ENCODE data around the gene RIN3.

The RIN3 gene

GRCh38 chr14:92718664-92719063, 205.1 kb downstream of the RIN3 start:
- ATAC-seq, result no peak
- Mint-ChIP-seq H3K27ac (no peak overlapping the region), H3K9me3 (no peaks in the 10 kb centered on the region), H3K36me3 (ENCODE audit: low read depth) (no peaks in the 10 kb centered on the region), H3K4me1 (no peaks in the 10 kb centered on the region), H3K27me3 (no peaks in the 10 kb centered on the region), H3K4me3 (no peak overlapping the region)
- no peak for DNase-seq

GRCh38 chr14:92719421-92719820, 205.8 kb downstream of the RIN3 start:
- Mint-ChIP-seq H3K36me3 (ENCODE audit: low read depth) (no peaks in the 10 kb centered on the region), H3K4me3 (no peak overlapping the region), H3K4me1 (no peaks in the 10 kb centered on the region), H3K27ac (no peak overlapping the region), H3K9me3 (no peaks in the 10 kb centered on the region), H3K27me3 (peaks cover 2% of the 10 kb centered on the region)
- DNase-seq, result no peak
- no peak for ATAC-seq

GRCh38 chr14:92719890-92720323, 206.3 kb downstream of the RIN3 start:
- H3K4me3 Mint-ChIP-seq, result no peak overlapping the region
- DNase-seq, result no peak
- ATAC-seq, result no peak
- H3K27ac Mint-ChIP-seq, result no peak overlapping the region
- peaks cover 2% of the 10 kb centered on the region for H3K27me3 Mint-ChIP-seq
- no peaks in the 10 kb centered on the region for H3K9me3 Mint-ChIP-seq
- no peaks in the 10 kb centered on the region for H3K36me3 Mint-ChIP-seq (ENCODE audit: low read depth)
- no peaks in the 10 kb centered on the region for H3K4me1 Mint-ChIP-seq

GRCh38 chr14:92724516-92725340, 211.1 kb downstream of the RIN3 start:
- DNase-seq (no peak), ATAC-seq (no peak)
- H3K4me3 Mint-ChIP-seq, result no peak overlapping the region
- H3K27me3 Mint-ChIP-seq, result peaks cover 14% of the 10 kb centered on the region
- H3K36me3 Mint-ChIP-seq (ENCODE audit: low read depth), result peaks cover 2% of the 10 kb centered on the region
- no peaks in the 10 kb centered on the region for H3K9me3 Mint-ChIP-seq
- peaks cover 13% of the 10 kb centered on the region for H3K4me1 Mint-ChIP-seq
- no peak overlapping the region for H3K27ac Mint-ChIP-seq

GRCh38 chr14:92726135-92726932, 212.8 kb downstream of the RIN3 start:
- Mint-ChIP-seq H3K4me3 (no peak overlapping the region), H3K27me3 (peaks cover 17% of the 10 kb centered on the region), H3K36me3 (ENCODE audit: low read depth) (peaks cover 11% of the 10 kb centered on the region), H3K4me1 (peaks cover 19% of the 10 kb centered on the region), H3K9me3 (peaks cover under 1% of the 10 kb centered on the region), H3K27ac (peak overlapping the region; percentile 64)
- ATAC-seq, result no peak
- peak; percentile 16 for DNase-seq

- Mint-ChIP-seq H3K27ac (peak overlapping the region; percentile 64), H3K4me3 (no peak overlapping the region), H3K27me3 (peaks cover 22% of the 10 kb centered on the region), H3K4me1 (peaks cover 19% of the 10 kb centered on the region), H3K9me3 (peaks cover 5% of the 10 kb centered on the region), H3K36me3 (ENCODE audit: low read depth) (peaks cover 16% of the 10 kb centered on the region)
- DNase-seq, result no peak
- ATAC-seq, result no peak
Observed at GRCh38 chr14:92726933-92727262, 213.3 kb downstream of the RIN3 start.

GRCh38 chr14:92728759-92729364, 215.3 kb downstream of the RIN3 start:
- peak; percentile 47 for DNase-seq
- Mint-ChIP-seq H3K4me1 (peaks cover 19% of the 10 kb centered on the region), H3K27ac (peak overlapping the region; percentile 49), H3K9me3 (peaks cover 5% of the 10 kb centered on the region), H3K27me3 (peaks cover 28% of the 10 kb centered on the region), H3K4me3 (no peak overlapping the region), H3K36me3 (ENCODE audit: low read depth) (peaks cover 20% of the 10 kb centered on the region)
- peak; percentile 83 for ATAC-seq

- Mint-ChIP-seq H3K36me3 (ENCODE audit: low read depth) (peaks cover 20% of the 10 kb centered on the region), H3K27me3 (peaks cover 26% of the 10 kb centered on the region), H3K4me1 (peaks cover 19% of the 10 kb centered on the region), H3K4me3 (no peak overlapping the region), H3K27ac (peak overlapping the region; percentile 91), H3K9me3 (peaks cover 5% of the 10 kb centered on the region)
- DNase-seq (peak; percentile 44), ATAC-seq (peak; percentile 79)
Observed at GRCh38 chr14:92729634-92730358, 216.2 kb downstream of the RIN3 start.

- ATAC-seq (no peak), DNase-seq (no peak)
- peaks cover 18% of the 10 kb centered on the region for H3K4me1 Mint-ChIP-seq
- no peak overlapping the region for H3K27ac Mint-ChIP-seq
- peaks cover 5% of the 10 kb centered on the region for H3K9me3 Mint-ChIP-seq
- peaks cover 27% of the 10 kb centered on the region for H3K27me3 Mint-ChIP-seq
- H3K36me3 Mint-ChIP-seq (ENCODE audit: low read depth), result peaks cover 20% of the 10 kb centered on the region
- no peak overlapping the region for H3K4me3 Mint-ChIP-seq
Observed at GRCh38 chr14:92731622-92732115, 218.1 kb downstream of the RIN3 start.

GRCh38 chr14:92733007-92733406, 219.4 kb downstream of the RIN3 start:
- DNase-seq, result no peak
- peaks cover 18% of the 10 kb centered on the region for H3K27me3 Mint-ChIP-seq
- peaks cover 18% of the 10 kb centered on the region for H3K36me3 Mint-ChIP-seq (ENCODE audit: low read depth)
- H3K4me1 Mint-ChIP-seq, result peaks cover 30% of the 10 kb centered on the region
- no peak for ATAC-seq
- H3K4me3 Mint-ChIP-seq, result no peak overlapping the region
- no peak overlapping the region for H3K27ac Mint-ChIP-seq
- H3K9me3 Mint-ChIP-seq, result peaks cover 5% of the 10 kb centered on the region

- Mint-ChIP-seq H3K4me3 (no peak overlapping the region), H3K9me3 (peaks cover 5% of the 10 kb centered on the region), H3K27ac (no peak overlapping the region), H3K36me3 (ENCODE audit: low read depth) (peaks cover 18% of the 10 kb centered on the region), H3K4me1 (peaks cover 20% of the 10 kb centered on the region), H3K27me3 (peaks cover 16% of the 10 kb centered on the region)
- DNase-seq, result no peak
- ATAC-seq, result no peak
Observed at GRCh38 chr14:92734618-92735017, 221.0 kb downstream of the RIN3 start.

- H3K4me1 Mint-ChIP-seq, result peaks cover 13% of the 10 kb centered on the region
- H3K9me3 Mint-ChIP-seq, result peaks cover 5% of the 10 kb centered on the region
- peaks cover 15% of the 10 kb centered on the region for H3K36me3 Mint-ChIP-seq (ENCODE audit: low read depth)
- H3K27me3 Mint-ChIP-seq, result peaks cover 14% of the 10 kb centered on the region
- no peak for ATAC-seq
- H3K27ac Mint-ChIP-seq, result no peak overlapping the region
- DNase-seq, result no peak
- H3K4me3 Mint-ChIP-seq, result no peak overlapping the region
Observed at GRCh38 chr14:92735344-92735743, 221.8 kb downstream of the RIN3 start.

GRCh38 chr14:92737206-92737605, 223.6 kb downstream of the RIN3 start:
- peaks cover 13% of the 10 kb centered on the region for H3K4me1 Mint-ChIP-seq
- H3K4me3 Mint-ChIP-seq, result no peak overlapping the region
- no peak overlapping the region for H3K27ac Mint-ChIP-seq
- peaks cover 6% of the 10 kb centered on the region for H3K27me3 Mint-ChIP-seq
- DNase-seq, result no peak
- H3K36me3 Mint-ChIP-seq (ENCODE audit: low read depth), result peaks cover 1% of the 10 kb centered on the region
- no peaks in the 10 kb centered on the region for H3K9me3 Mint-ChIP-seq
- no peak for ATAC-seq

- H3K9me3 Mint-ChIP-seq, result no peaks in the 10 kb centered on the region
- no peak overlapping the region for H3K27ac Mint-ChIP-seq
- peaks cover 3% of the 10 kb centered on the region for H3K27me3 Mint-ChIP-seq
- H3K4me3 Mint-ChIP-seq, result no peak overlapping the region
- H3K36me3 Mint-ChIP-seq (ENCODE audit: low read depth), result no peaks in the 10 kb centered on the region
- DNase-seq, result no peak
- peaks cover 13% of the 10 kb centered on the region for H3K4me1 Mint-ChIP-seq
- no peak for ATAC-seq
Observed at GRCh38 chr14:92737619-92738188, 224.1 kb downstream of the RIN3 start.

All from activated naive CD8-positive, alpha-beta T cell treated with anti-CD3 and anti-CD28 coated beads, Interleukin-2, amount 50 U/mL, for 24 hours (primary cell).